ENCODE data around the gene LSM10. TPM values are rescaled to one million over a fixed set of nuclear protein-coding genes. Genes with fewer than 3 reads are reported as not detected.

The LSM10 gene
- total RNA-seq, result 57.5 and 63.8 TPM in 2 replicates

DNA sequence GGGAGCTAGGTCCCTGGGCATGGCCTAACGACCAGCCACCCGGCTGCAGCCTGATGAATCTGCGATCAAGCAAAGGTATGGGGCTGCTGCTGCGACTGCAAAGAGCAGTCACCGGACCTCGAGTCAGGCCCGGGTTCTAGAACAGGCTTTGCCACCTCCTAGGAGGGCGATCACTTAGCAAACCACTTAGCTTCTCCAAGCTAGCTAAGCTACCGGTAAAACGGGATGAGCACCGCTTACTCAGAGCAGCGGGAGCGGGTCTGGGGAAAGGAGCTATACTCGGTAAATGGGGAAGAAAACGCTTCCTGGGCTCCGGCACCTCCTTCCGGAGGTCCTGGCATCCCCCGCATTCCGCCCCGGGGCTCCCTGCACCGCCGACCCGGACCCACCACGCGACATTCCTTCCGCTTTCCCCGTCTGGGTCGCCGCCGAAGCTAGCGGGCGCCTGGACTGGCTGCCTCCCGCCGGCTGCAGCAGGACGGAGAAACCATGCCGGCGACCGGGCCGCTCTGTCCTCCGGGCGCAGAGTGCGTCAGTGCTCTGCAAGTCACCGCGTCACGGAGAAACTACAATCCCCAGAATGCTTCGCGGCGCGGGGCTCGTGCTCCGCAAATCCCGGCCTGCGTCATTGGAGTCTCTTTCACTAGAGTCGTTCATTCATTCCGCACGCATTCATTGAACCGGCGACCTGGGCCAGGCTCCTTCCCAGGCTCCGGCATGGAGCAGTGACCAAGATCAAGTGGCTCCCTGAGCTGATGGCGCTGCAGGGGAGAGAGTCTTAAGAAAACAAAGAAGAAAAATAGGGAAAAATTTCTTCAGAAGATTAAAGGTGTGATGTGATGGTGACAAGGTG, at the start of gene LSM10:
Gene LSM10 (minus strand): TSS at position 531 of the 853 bp plus-strand sequence. CDS start 3,779 bp downstream, outside the sequence.
- intact Hi-C loops (cut with micrococcal nuclease), result loop anchor here (1.0 to 2.0 kb wide), 6 partner anchors 11 to 309 kb away; partner anchors contain the start of genes ADPRS and TRAPPC3
- no peaks in the 10 kb centered on the region for H3K27me3 Mint-ChIP-seq (ENCODE audit: insufficient read depth)
- H3K9me3 Mint-ChIP-seq, result no peaks in the 10 kb centered on the region
- peak; percentile 88 for DNase-seq (ENCODE audit: low spot score)
- H3K36me3 Mint-ChIP-seq (ENCODE audit: low read depth), result peaks cover 22% of the 10 kb centered on the region
- peak within 1 kb of the TSS; percentile 98 for H3K27ac Mint-ChIP-seq
- H3K4me3 Mint-ChIP-seq, result peak within 1 kb of the TSS; percentile 97
- H3K4me1 Mint-ChIP-seq (ENCODE audit: low read depth), result peaks cover 29% of the 10 kb centered on the region

DNA sequence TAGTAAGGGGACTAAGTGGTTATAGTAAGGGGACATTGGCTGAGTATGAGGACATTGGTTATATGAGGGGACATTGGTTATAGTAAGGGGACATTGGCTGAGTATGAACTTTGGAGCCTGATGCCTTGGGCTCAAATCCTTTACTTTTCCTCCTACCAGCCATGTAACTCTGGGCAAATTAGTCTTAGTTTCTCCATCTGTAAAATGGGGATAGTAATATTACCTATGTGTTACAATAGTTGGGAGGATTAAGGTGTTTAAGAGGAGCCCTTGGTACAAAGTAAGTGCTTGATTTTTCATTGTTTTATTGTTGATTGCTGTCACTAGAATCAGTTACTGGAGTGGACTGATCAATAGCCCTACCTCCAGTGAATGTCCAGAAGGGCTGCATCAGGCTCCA, 49.7 kb upstream of the LSM10 start:
- no peaks in the 10 kb centered on the region for H3K9me3 Mint-ChIP-seq
- no peak for DNase-seq (ENCODE audit: low spot score)
- peaks cover 2% of the 10 kb centered on the region for H3K36me3 Mint-ChIP-seq (ENCODE audit: low read depth)
- H3K4me3 Mint-ChIP-seq, result no peak overlapping the region
- H3K27ac Mint-ChIP-seq, result no peak overlapping the region
- peaks cover 3% of the 10 kb centered on the region for H3K27me3 Mint-ChIP-seq (ENCODE audit: insufficient read depth)
- peaks cover 11% of the 10 kb centered on the region for H3K4me1 Mint-ChIP-seq (ENCODE audit: low read depth)
- intact Hi-C loops (cut with micrococcal nuclease), result no loop called here

DNA sequence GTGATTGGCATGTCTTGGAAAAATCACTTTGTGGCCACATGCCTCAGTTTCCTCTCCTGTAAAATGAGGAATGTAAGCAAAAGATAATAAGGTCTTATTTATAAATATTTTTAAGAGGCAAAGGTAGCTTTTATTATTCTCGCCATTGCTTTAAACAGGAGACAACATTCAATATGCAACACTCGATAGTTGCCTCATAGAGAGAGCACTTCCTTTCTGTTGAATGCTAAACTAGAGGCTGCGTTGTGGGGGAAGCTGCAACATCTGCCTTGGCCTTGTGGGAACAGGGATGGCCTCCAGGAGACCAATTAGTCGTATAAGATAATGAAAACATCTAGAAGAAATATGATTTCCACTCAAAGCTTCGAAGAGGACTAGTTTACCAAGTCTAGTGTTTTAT, 49.0 kb upstream of the LSM10 start:
- H3K4me1 Mint-ChIP-seq (ENCODE audit: low read depth), result peaks cover 11% of the 10 kb centered on the region
- no peak overlapping the region for H3K27ac Mint-ChIP-seq
- intact Hi-C loops (cut with micrococcal nuclease), result no loop called here
- DNase-seq (ENCODE audit: low spot score), result no peak
- peaks cover 3% of the 10 kb centered on the region for H3K27me3 Mint-ChIP-seq (ENCODE audit: insufficient read depth)
- no peaks in the 10 kb centered on the region for H3K9me3 Mint-ChIP-seq
- no peak overlapping the region for H3K4me3 Mint-ChIP-seq
- no peaks in the 10 kb centered on the region for H3K36me3 Mint-ChIP-seq (ENCODE audit: low read depth)

DNA sequence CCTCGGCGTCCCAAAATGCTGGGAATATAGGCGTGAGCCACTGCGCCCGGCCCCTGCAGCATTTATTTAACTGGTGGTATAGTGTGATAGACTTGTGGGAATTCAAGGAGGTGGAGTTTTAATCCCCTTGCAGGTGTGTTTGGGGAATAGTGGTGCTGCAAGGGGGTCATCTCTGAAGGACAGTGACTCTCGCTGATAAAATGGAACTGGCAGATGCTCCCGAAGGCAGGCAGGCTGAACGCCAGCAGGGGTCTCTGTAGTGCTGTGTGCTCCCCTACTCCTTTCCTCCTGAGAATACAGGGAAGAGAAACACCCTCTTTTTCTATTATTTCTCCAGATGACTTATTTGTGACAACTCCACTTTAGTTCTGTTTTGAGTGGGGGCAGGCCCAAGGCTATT, 48.6 kb upstream of the LSM10 start:
- intact Hi-C loops (cut with micrococcal nuclease), result no loop called here

DNA sequence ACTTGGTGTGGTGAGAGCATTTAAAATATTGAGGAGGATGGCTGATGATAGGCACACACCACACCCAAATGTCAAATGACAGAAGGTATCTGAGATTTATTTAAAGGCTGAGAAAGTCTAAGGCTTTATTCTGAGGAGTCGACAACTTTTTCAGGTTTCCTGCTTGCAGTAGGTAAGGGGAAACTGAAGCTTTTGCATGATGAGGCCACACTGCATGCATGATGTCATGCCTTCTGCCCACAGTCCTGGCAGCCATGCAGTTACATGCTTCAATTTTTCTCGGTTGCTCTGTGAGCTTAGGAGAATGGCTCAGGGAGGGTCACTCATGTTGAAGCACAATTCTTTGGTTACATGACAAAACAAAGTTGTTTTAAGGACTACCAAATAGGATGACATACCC, 45.6 kb upstream of the LSM10 start:
- H3K4me1 Mint-ChIP-seq (ENCODE audit: low read depth), result no peaks in the 10 kb centered on the region
- H3K27me3 Mint-ChIP-seq (ENCODE audit: insufficient read depth), result peaks cover 12% of the 10 kb centered on the region
- DNase-seq (ENCODE audit: low spot score), result no peak
- intact Hi-C loops (cut with micrococcal nuclease), result no loop called here
- H3K36me3 Mint-ChIP-seq (ENCODE audit: low read depth), result no peaks in the 10 kb centered on the region
- H3K27ac Mint-ChIP-seq, result no peak overlapping the region
- H3K4me3 Mint-ChIP-seq, result no peak overlapping the region
- no peaks in the 10 kb centered on the region for H3K9me3 Mint-ChIP-seq

More for the DNA sequence above, 48.6 kb upstream of the LSM10 start:
- Mint-ChIP-seq H3K27ac (no peak overlapping the region), H3K9me3 (no peaks in the 10 kb centered on the region), H3K4me3 (no peak overlapping the region), H3K36me3 (ENCODE audit: low read depth) (no peaks in the 10 kb centered on the region), H3K4me1 (ENCODE audit: low read depth) (peaks cover 6% of the 10 kb centered on the region), H3K27me3 (ENCODE audit: insufficient read depth) (peaks cover 3% of the 10 kb centered on the region)
- no peak for DNase-seq (ENCODE audit: low spot score)

DNA sequence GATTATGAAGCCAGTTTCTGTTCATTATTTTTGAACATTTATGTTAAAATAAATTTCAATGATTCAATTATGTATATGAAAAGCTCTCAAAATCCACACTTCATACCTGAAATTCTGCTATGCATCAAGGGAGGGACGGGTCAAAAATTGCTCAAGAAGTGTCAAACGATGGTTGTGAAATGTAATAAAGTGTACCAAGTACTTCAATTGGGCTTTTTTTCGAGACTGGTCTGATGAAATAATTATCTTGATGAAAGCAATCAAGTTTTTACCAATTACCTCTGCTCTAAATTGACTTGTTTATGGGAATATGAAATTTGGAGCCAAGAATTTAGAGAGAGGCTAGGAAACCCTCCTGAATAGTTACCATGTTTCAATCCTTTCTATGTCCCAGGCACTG, 44.6 kb upstream of the LSM10 start:
- H3K9me3 Mint-ChIP-seq, result no peaks in the 10 kb centered on the region
- no peaks in the 10 kb centered on the region for H3K36me3 Mint-ChIP-seq (ENCODE audit: low read depth)
- peaks cover 12% of the 10 kb centered on the region for H3K27me3 Mint-ChIP-seq (ENCODE audit: insufficient read depth)
- H3K4me1 Mint-ChIP-seq (ENCODE audit: low read depth), result no peaks in the 10 kb centered on the region
- no peak overlapping the region for H3K4me3 Mint-ChIP-seq
- no peak for DNase-seq (ENCODE audit: low spot score)
- intact Hi-C loops (cut with micrococcal nuclease), result no loop called here
- no peak overlapping the region for H3K27ac Mint-ChIP-seq

DNA sequence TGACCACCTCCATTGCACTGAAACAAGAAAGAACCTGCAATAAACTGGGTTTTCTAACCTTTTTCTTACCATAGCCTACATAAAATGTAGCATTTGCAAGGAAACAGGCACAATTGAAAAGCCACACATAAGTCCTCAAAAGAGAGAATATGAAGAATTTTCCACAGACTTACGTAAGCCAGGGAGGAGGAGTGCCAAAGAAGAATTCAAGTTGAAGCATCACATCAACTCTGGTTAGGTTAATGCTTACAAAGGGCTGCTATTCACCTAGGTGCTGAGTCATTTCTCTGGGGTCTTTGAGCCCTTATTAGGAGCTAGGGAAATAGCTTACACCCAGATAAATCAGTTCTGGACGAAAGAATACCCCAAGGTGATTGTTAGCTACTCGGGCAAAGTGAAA, 42.9 kb upstream of the LSM10 start:
- Mint-ChIP-seq H3K27me3 (ENCODE audit: insufficient read depth) (peaks cover 12% of the 10 kb centered on the region), H3K4me1 (ENCODE audit: low read depth) (no peaks in the 10 kb centered on the region), H3K4me3 (no peak overlapping the region), H3K9me3 (no peaks in the 10 kb centered on the region), H3K36me3 (ENCODE audit: low read depth) (no peaks in the 10 kb centered on the region), H3K27ac (no peak overlapping the region)
- intact Hi-C loops (cut with micrococcal nuclease), result no loop called here
- DNase-seq (ENCODE audit: low spot score), result no peak

DNA sequence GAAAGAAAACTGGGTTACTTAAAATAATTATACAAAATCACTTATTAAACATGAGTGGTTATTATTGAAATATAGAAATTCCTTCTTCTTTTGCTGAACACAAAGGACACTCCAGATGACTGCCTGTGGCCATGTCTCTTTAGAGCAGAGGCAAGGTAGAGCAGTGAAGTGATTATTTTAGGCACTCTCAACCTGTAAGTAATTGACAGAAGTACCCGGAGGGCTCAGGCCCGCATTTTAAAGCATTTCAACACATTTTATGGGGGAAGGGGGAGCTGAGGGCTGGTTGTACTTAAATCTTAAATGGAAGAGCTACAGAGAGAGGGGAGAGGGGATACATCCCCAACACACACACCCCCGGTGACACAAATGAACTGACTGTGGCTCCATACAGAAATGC, 42.3 kb upstream of the LSM10 start:
- Mint-ChIP-seq H3K4me3 (no peak overlapping the region), H3K27ac (no peak overlapping the region), H3K27me3 (ENCODE audit: insufficient read depth) (peaks cover 12% of the 10 kb centered on the region), H3K36me3 (ENCODE audit: low read depth) (no peaks in the 10 kb centered on the region), H3K4me1 (ENCODE audit: low read depth) (no peaks in the 10 kb centered on the region), H3K9me3 (no peaks in the 10 kb centered on the region)
- intact Hi-C loops (cut with micrococcal nuclease), result no loop called here
- DNase-seq (ENCODE audit: low spot score), result no peak

DNA sequence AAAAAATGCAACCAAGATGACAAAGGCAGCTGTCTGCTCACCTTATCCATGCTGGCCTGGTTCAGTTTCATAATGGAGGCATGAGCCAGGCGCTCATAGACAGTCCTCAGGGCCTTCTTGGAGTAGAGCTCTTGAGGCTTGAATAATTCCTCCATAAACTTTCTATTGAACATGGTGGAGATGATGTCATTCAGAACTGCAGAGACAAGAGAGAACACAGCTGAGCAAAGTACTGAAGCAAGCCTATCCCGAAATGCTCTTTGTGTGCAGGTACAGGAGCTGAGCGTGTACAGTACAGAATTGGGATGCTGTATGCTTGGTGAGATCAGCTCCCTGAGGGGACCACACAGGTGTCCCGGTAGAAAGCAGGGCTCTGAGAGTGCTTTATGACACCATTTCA, 41.0 kb upstream of the LSM10 start:
- intact Hi-C loops (cut with micrococcal nuclease), result no loop called here
- H3K27ac Mint-ChIP-seq, result no peak overlapping the region
- H3K9me3 Mint-ChIP-seq, result no peaks in the 10 kb centered on the region
- H3K4me3 Mint-ChIP-seq, result no peak overlapping the region
- peaks cover 14% of the 10 kb centered on the region for H3K27me3 Mint-ChIP-seq (ENCODE audit: insufficient read depth)
- no peaks in the 10 kb centered on the region for H3K36me3 Mint-ChIP-seq (ENCODE audit: low read depth)
- H3K4me1 Mint-ChIP-seq (ENCODE audit: low read depth), result no peaks in the 10 kb centered on the region
- DNase-seq (ENCODE audit: low spot score), result no peak

DNA sequence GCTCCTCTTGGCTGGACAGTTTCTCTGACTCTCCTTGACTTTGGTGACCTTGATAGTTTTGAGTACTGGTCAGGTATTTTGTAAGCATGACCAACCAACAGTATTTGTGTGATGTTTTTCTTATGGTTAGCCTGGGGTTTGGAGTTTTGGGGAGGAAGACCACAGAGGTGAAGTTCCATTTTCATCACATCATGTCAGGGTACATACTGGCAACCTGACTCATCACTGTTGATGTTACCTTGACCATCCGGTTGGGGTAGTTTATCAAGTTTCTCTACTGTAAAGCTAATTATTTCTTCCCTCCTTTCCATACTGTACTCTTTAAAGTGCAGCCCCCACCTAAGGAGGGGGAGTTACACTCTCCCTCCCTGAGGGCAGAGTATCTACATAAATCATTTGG, 39.1 kb upstream of the LSM10 start:
- no peak for DNase-seq (ENCODE audit: low spot score)
- peaks cover 14% of the 10 kb centered on the region for H3K27me3 Mint-ChIP-seq (ENCODE audit: insufficient read depth)
- intact Hi-C loops (cut with micrococcal nuclease), result no loop called here
- H3K27ac Mint-ChIP-seq, result no peak overlapping the region
- no peak overlapping the region for H3K4me3 Mint-ChIP-seq
- H3K9me3 Mint-ChIP-seq, result no peaks in the 10 kb centered on the region
- no peaks in the 10 kb centered on the region for H3K36me3 Mint-ChIP-seq (ENCODE audit: low read depth)
- no peaks in the 10 kb centered on the region for H3K4me1 Mint-ChIP-seq (ENCODE audit: low read depth)

DNA sequence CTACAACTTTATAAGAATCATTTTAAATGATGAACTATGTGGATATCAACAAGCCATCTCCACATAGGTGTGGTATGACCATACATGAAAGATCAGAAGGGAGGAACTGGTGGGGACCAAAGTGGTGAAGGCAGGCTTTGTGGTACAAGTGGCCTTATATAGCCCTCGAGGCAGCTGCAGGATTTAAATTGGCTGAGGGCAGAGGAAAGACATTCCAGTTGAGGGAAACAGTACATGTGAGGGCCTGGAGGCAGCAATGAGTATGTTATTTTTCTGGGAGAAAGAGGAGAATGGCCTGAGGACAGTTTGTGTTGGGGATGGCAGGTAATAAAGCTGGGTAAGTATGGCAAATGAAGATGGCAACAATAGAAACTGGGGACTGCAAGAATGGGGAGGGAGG, 35.4 kb upstream of the LSM10 start:
- no peaks in the 10 kb centered on the region for H3K36me3 Mint-ChIP-seq (ENCODE audit: low read depth)
- no peaks in the 10 kb centered on the region for H3K9me3 Mint-ChIP-seq
- DNase-seq (ENCODE audit: low spot score), result no peak
- intact Hi-C loops (cut with micrococcal nuclease), result no loop called here
- H3K4me3 Mint-ChIP-seq, result no peak overlapping the region
- H3K27me3 Mint-ChIP-seq (ENCODE audit: insufficient read depth), result peaks cover 9% of the 10 kb centered on the region
- no peaks in the 10 kb centered on the region for H3K4me1 Mint-ChIP-seq (ENCODE audit: low read depth)
- H3K27ac Mint-ChIP-seq, result no peak overlapping the region

DNA sequence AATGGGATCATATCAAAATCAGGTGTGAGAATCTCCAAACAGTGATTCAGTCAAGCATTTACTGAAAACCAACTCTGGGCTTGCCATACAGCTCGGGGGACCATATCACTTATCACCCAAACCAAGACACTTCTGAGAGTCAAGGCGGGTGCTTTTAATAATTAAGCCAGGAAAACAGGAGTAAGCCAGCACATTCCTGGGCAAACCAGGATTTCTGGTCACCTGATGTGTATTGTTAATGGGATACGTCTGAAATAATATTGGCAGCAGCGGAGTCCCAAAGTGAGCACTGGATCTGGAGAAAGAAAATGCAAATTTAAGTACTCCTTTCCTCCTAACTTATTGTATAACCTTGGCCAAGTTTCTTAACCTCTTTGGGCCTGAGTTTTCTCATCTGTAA, 34.9 kb upstream of the LSM10 start:
- intact Hi-C loops (cut with micrococcal nuclease), result no loop called here
- no peak overlapping the region for H3K27ac Mint-ChIP-seq
- H3K9me3 Mint-ChIP-seq, result no peaks in the 10 kb centered on the region
- no peak for DNase-seq (ENCODE audit: low spot score)
- no peaks in the 10 kb centered on the region for H3K4me1 Mint-ChIP-seq (ENCODE audit: low read depth)
- H3K36me3 Mint-ChIP-seq (ENCODE audit: low read depth), result no peaks in the 10 kb centered on the region
- peaks cover 9% of the 10 kb centered on the region for H3K27me3 Mint-ChIP-seq (ENCODE audit: insufficient read depth)
- no peak overlapping the region for H3K4me3 Mint-ChIP-seq

DNA sequence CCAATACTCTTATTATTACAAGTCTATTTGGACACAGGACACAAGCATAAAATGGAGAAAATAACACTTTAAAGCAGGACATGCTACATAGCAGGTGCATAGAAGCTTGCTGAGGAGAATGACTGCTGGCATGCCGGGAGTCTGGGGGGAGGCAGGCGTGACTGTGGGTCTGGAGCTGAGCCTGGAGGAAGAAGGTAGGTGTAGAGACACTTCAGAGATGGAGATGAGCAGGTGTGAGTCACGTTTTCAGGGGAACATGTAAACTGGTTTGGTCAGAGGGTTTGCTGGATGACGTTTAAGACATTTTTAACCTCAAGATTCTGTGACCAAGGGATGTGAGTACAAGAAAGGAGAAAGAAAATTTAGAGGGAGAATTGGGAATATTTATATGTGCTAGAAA, 28.1 kb upstream of the LSM10 start:
- intact Hi-C loops (cut with micrococcal nuclease), result no loop called here
- H3K4me3 Mint-ChIP-seq, result no peak overlapping the region
- peaks cover 6% of the 10 kb centered on the region for H3K27me3 Mint-ChIP-seq (ENCODE audit: insufficient read depth)
- H3K27ac Mint-ChIP-seq, result no peak overlapping the region
- H3K9me3 Mint-ChIP-seq, result no peaks in the 10 kb centered on the region
- H3K36me3 Mint-ChIP-seq (ENCODE audit: low read depth), result no peaks in the 10 kb centered on the region
- peaks cover 7% of the 10 kb centered on the region for H3K4me1 Mint-ChIP-seq (ENCODE audit: low read depth)
- no peak for DNase-seq (ENCODE audit: low spot score)
